Liver (tissue), 3 donors: Measurements from ENCODE around the gene ATP1B2.

Source experiments
- ATF3 ChIP-seq: IDR thresholded peaks from 2 replicates; pipeline ENCODE4 v1.6.1; 2016; ENCODE audit warnings: antibody characterized with exemption
- CTCF ChIP-seq: fragments of 150-350 bp; IDR thresholded peaks from 2 replicates; pipeline ENCODE4 v1.5.1; 2017; ENCODE audit warnings: improper control_type of control experiment, low read depth, low read length; ENCODE audit not compliant: missing input control
- EGR1 ChIP-seq, 2 donors: IDR thresholded peaks; 2 replicates each; pipeline ENCODE4 v1.6.1; 2016 to 2018; ENCODE audit warnings: antibody characterized with exemption in 2 of 2, low read depth in 2 of 2
- FOXA2 ChIP-seq: IDR thresholded peaks from 2 replicates; pipeline ENCODE4 v1.6.1; 2016; ENCODE audit warnings: antibody characterized with exemption
- GABPA ChIP-seq, 2 donors: IDR thresholded peaks in 1 of 2; conservative IDR thresholded peaks in 1 of 2; 2 replicates each; pipeline ENCODE4 v1.6.1; 2016; ENCODE audit warnings: antibody characterized with exemption in 2 of 2, mild to moderate bottlenecking in 1 of 2, moderate library complexity in 1 of 2
- HNF4G ChIP-seq: IDR thresholded peaks from 2 replicates; pipeline ENCODE4 v1.6.1; 2016; ENCODE audit warnings: antibody characterized with exemption
- MAX ChIP-seq: IDR thresholded peaks from 2 replicates; pipeline ENCODE4 v1.6.1; 2016; ENCODE audit warnings: antibody characterized with exemption
- NR2F2 ChIP-seq: IDR thresholded peaks from 2 replicates; pipeline ENCODE4 v1.6.1; 2016; ENCODE audit warnings: antibody characterized with exemption
- RAD21 ChIP-seq, 2 donors: IDR thresholded peaks; 2 replicates each; pipeline ENCODE4 v1.6.1; 2016; ENCODE audit warnings: antibody characterized with exemption in 2 of 2, mild to moderate bottlenecking in 2 of 2
- REST ChIP-seq: IDR thresholded peaks from 2 replicates; pipeline ENCODE4 v1.6.1; 2016; ENCODE audit warnings: antibody characterized with exemption, mild to moderate bottlenecking
- TAF1 ChIP-seq: conservative IDR thresholded peaks from 2 replicates; pipeline ENCODE4 v1.6.1; 2016; ENCODE audit warnings: antibody characterized with exemption, mild to moderate bottlenecking
- YY1 ChIP-seq: IDR thresholded peaks from 2 replicates; pipeline ENCODE4 v1.6.1; 2016; ENCODE audit warnings: antibody characterized with exemption, mild to moderate bottlenecking
- ZBTB33 ChIP-seq: IDR thresholded peaks from 2 replicates; pipeline ENCODE4 v1.6.1; 2016; ENCODE audit warnings: antibody characterized with exemption
- donor health status: healthy.
- donor health status: healthy.

GRCh38 chr17:7626307-7626706, 24.4 kb upstream of the ATP1B2 start:
- TF ChIP-seq CTCF = no peak
- no peak for TF ChIP-seq TAF1
- TF ChIP-seq EGR1 (IDR thresholded peaks at IDR 0.05; ENCODE audit: low read depth in 2 of 2) = no peak
- no peak for TF ChIP-seq YY1
- TF ChIP-seq REST = no peak
- no peak for TF ChIP-seq MAX
- TF ChIP-seq GABPA (IDR thresholded peaks at IDR 0.05 in 1 of 2, conservative IDR thresholded peaks at IDR 0.05 in 1 of 2) = no peak
- TF ChIP-seq RAD21 (IDR thresholded peaks at IDR 0.05) = no peak
- TF ChIP-seq HNF4G = no peak
- no peak for TF ChIP-seq ATF3
- no peak for TF ChIP-seq NR2F2
- TF ChIP-seq ZBTB33 = no peak
- no peak for TF ChIP-seq FOXA2
